ENCODE data around the gene NOS3. TPM values are rescaled to one million over a fixed set of nuclear protein-coding genes. Genes with fewer than 3 reads are reported as not detected.
A peak's percentile ranks its signal among the peaks of the same experiment; 100 is the strongest.

Gene NOS3
- total RNA-seq, 1 experiment from 2014 or later: 0.30 TPM

DNA sequence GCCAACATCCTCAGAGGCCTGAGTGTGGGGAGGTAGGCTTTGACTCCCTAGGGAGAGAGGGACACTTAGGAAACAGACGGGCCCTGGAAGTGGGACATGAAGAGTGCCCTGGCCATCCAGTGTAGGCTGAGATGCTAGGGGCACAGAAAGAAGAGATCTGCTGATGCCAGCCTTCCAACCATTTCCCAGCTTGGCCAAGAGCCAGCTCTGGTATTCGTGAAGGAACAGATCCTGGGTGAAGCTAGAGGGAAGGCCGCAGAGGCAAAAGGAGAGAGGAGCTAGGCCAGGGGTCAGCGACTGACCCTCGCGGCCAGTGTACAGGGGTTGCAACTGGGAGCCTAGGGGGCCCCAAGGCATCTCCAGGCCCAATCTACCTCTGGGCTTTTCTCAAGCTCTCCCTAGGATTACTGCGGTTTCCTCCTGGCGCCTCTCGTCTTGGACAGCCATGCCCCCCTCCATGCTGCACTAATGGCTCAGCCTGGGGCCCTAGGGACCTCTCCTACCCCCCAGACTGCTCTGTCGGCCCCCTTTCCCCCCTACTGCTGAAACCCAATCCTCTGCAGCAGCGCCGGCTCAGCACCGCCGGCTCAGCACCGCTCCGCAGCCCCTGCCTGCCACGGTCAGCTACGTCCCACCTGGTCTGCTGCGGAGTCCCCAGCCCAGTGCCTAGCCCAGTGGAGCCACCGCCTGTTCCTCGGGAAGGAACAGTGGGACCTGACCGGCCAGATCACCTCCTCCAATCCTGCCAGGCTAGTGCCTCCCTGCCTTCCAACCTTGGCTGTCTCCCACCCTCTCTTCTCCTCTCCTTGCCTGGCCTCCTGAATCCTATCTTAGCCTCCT lies 57.4 kb downstream of the NOS3 start, which contains the start of gene ASIC3:
Gene ASIC3, plus strand, starts transcription at position 556 of the 840 bp plus-strand sequence. CDS start 355 bp downstream, outside the sequence.
- no peaks in the 10 kb centered on the region for H3K9me3 Mint-ChIP-seq (ENCODE audit: unreplicated experiment)

DNA sequence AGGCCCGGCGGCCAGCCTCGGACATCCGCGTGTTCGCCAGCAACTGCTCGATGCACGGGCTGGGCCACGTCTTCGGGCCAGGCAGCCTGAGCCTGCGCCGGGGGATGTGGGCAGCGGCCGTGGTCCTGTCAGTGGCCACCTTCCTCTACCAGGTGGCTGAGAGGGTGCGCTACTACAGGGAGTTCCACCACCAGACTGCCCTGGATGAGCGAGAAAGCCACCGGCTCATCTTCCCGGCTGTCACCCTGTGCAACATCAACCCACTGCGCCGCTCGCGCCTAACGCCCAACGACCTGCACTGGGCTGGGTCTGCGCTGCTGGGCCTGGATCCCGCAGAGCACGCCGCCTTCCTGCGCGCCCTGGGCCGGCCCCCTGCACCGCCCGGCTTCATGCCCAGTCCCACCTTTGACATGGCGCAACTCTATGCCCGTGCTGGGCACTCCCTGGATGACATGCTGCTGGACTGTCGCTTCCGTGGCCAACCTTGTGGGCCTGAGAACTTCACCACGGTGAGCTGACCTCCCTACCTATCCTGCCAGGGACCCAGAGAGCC lies 58.2 kb downstream of the NOS3 start:
- intact Hi-C loops (cut with micrococcal nuclease): no loop called here
- no peak overlapping the region for H3K4me3 Mint-ChIP-seq (ENCODE audit: unreplicated experiment)
- peaks cover 10% of the 10 kb centered on the region for H3K4me1 Mint-ChIP-seq (ENCODE audit: insufficient read depth, unreplicated experiment)
- H3K27ac Mint-ChIP-seq (ENCODE audit: low read depth, unreplicated experiment): no peak overlapping the region
- POLR2A ChIA-PET: no interaction called here
- TF ChIP-seq, protein P1, sequence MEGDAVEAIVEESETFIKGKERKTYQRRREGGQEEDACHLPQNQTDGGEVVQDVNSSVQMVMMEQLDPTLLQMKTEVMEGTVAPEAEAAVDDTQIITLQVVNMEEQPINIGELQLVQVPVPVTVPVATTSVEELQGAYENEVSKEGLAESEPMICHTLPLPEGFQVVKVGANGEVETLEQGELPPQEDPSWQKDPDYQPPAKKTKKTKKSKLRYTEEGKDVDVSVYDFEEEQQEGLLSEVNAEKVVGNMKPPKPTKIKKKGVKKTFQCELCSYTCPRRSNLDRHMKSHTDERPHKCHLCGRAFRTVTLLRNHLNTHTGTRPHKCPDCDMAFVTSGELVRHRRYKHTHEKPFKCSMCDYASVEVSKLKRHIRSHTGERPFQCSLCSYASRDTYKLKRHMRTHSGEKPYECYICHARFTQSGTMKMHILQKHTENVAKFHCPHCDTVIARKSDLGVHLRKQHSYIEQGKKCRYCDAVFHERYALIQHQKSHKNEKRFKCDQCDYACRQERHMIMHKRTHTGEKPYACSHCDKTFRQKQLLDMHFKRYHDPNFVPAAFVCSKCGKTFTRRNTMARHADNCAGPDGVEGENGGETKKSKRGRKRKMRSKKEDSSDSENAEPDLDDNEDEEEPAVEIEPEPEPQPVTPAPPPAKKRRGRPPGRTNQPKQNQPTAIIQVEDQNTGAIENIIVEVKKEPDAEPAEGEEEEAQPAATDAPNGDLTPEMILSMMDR (IDR thresholded peaks at IDR 0.05; ENCODE audit: unreplicated experiment): no peak
- no peaks in the 10 kb centered on the region for H3K27me3 Mint-ChIP-seq (ENCODE audit: insufficient read depth, unreplicated experiment)
- CTCF ChIA-PET: no interaction called here
- no peak for DNase-seq (ENCODE audit: unreplicated experiment)
- H3K9me3 Mint-ChIP-seq (ENCODE audit: unreplicated experiment): no peaks in the 10 kb centered on the region
- peaks cover 8% of the 10 kb centered on the region for H3K36me3 Mint-ChIP-seq (ENCODE audit: insufficient read depth, unreplicated experiment)
- no TSS peak for BruUV-seq (replicated peaks)

More for the DNA sequence above, 57.4 kb downstream of the NOS3 start, which contains the start of gene ASIC3:
- Mint-ChIP-seq H3K27me3 (ENCODE audit: insufficient read depth, unreplicated experiment) (no peaks in the 10 kb centered on the region), H3K4me1 (ENCODE audit: insufficient read depth, unreplicated experiment) (peaks cover 10% of the 10 kb centered on the region), H3K4me3 (ENCODE audit: unreplicated experiment) (no peak within 1 kb of the TSS), H3K27ac (ENCODE audit: low read depth, unreplicated experiment) (peak within 1 kb of the TSS; percentile 50), H3K36me3 (ENCODE audit: insufficient read depth, unreplicated experiment) (peaks cover 8% of the 10 kb centered on the region)
- CTCF ChIA-PET: interaction anchor here (1.5 kb wide), 1 partner anchor 63 kb away, joined by 4 read pairs; no protein-coding TSS in a partner anchor
- intact Hi-C loops (cut with micrococcal nuclease): no loop called here
- POLR2A ChIA-PET: interaction anchor here (1.1 kb wide), 1 partner anchor 20 kb away, joined by 4 read pairs; the partner anchor contains the start of gene ABCB8
- DNase-seq (ENCODE audit: unreplicated experiment): no peak
- TF ChIP-seq, protein P1 (IDR thresholded peaks at IDR 0.05; ENCODE audit: unreplicated experiment): no peak
- no TSS peak for BruUV-seq (replicated peaks)

DNA sequence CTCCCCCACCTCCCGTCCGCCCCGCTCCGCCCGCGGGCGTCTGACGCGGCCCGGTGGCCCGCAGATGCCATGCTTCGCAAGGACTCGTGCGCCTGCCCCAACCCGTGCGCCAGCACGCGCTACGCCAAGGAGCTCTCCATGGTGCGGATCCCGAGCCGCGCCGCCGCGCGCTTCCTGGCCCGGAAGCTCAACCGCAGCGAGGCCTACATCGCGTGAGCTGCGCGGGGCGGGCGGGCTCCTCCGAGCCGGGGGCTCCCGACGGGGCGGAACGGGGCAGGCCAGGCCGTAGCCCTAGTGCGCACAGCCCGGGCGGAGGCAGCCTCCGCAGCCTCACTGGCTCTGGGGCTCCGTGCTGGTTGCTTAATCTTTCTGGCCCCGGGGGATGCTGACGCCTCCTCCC lies 60.3 kb downstream of the NOS3 start:
- CTCF ChIA-PET: interaction anchor here (0.5 to 1.2 kb wide), 3 partner anchors 18 to 251 kb away, joined by 4 to 6 read pairs (median 5); partner anchors contain the start of gene CHPF2
- Mint-ChIP-seq H3K9me3 (ENCODE audit: unreplicated experiment) (no peaks in the 10 kb centered on the region), H3K4me3 (ENCODE audit: unreplicated experiment) (no peak overlapping the region), H3K27me3 (ENCODE audit: insufficient read depth, unreplicated experiment) (no peaks in the 10 kb centered on the region), H3K27ac (ENCODE audit: low read depth, unreplicated experiment) (no peak overlapping the region), H3K36me3 (ENCODE audit: insufficient read depth, unreplicated experiment) (no peaks in the 10 kb centered on the region), H3K4me1 (ENCODE audit: insufficient read depth, unreplicated experiment) (peaks cover 10% of the 10 kb centered on the region)
- POLR2A ChIA-PET: no interaction called here
- peak; percentile 31 for DNase-seq (ENCODE audit: unreplicated experiment)
- no TSS peak for BruUV-seq (replicated peaks)
- intact Hi-C loops (cut with micrococcal nuclease): no loop called here
- TF ChIP-seq, protein P1 (IDR thresholded peaks at IDR 0.05; ENCODE audit: unreplicated experiment): no peak

DNA sequence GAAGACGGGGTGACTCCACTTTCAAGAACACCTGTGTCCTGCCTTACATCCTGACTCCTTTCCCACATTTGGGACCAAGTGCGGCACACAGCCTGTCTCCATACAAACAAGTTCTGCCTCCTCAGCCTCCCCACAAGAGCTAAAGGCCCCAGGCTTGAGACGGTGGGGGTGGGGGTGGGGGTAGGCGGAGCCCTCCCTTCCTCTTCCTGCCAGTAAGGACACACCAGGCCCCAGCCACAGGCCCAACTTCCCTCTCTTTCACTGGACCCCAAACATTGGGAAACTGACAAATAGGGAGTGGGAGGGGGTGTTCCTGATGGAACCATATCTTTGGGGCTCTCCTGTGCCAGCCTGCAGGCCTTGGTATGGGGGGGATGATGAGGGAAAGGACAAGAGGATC lies 62.3 kb downstream of the NOS3 start:
- Mint-ChIP-seq H3K4me3 (ENCODE audit: unreplicated experiment) (no peak overlapping the region), H3K9me3 (ENCODE audit: unreplicated experiment) (no peaks in the 10 kb centered on the region), H3K27me3 (ENCODE audit: insufficient read depth, unreplicated experiment) (no peaks in the 10 kb centered on the region), H3K36me3 (ENCODE audit: insufficient read depth, unreplicated experiment) (no peaks in the 10 kb centered on the region), H3K27ac (ENCODE audit: low read depth, unreplicated experiment) (no peak overlapping the region), H3K4me1 (ENCODE audit: insufficient read depth, unreplicated experiment) (peaks cover 10% of the 10 kb centered on the region)
- intact Hi-C loops (cut with micrococcal nuclease): no loop called here
- POLR2A ChIA-PET: interaction anchor here (0.6 kb wide), 1 partner anchor 192 kb away, joined by 3 read pairs; no protein-coding TSS in a partner anchor
- CTCF ChIA-PET: interaction anchor here (0.6 kb wide), 1 partner anchor 122 kb away, joined by 3 read pairs; no protein-coding TSS in a partner anchor
- TF ChIP-seq, protein P1 (IDR thresholded peaks at IDR 0.05; ENCODE audit: unreplicated experiment): no peak
- DNase-seq (ENCODE audit: unreplicated experiment): no peak
- no TSS peak for BruUV-seq (replicated peaks)

All from MCF 10A (cell line).